Activated T-cell treated with anti-CD3 and anti-CD28 coated beads for 1 hour (primary cell): ENCODE measurements around the gene GCG.

Experiments used
- DNase-seq: peaks from one replicate; pipeline ENCODE4 v3.0.0-alpha.2; 2020; ENCODE audit warnings: low read depth

GCG gene

GRCh38 chr2:162149466-162149865, 2.6 kb downstream of the GCG start:
- no peak for DNase-seq

- no peak for DNase-seq
Observed at GRCh38 chr2:162148956-162149355, 3.1 kb downstream of the GCG start.

- DNase-seq = no peak
Observed at GRCh38 chr2:162143969-162144368, 8.1 kb downstream of the GCG start.

DNA sequence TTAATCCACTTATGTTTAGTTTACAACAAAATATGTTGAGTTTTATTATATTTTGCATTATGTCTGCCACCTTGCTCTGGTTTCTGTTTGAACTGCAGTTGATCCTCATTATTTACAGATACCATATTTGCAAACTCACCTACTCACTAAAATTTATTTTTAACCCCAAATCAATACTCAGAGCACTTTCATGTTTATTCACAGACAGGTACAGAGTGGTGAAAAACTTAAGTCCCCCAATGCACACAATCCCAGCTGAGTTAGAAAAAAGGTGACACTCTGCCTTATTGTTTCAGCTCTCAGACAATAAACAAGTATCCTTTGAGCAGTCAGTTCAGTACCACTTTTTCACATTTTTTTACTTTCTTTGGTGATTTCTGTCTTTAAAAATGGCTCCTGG, 13.7 kb downstream of the GCG start:
- DNase-seq = no peak

- no peak for DNase-seq
Observed at GRCh38 chr2:162127422-162127821, 24.6 kb downstream of the GCG start.

GRCh38 chr2:162126527-162126926, 25.5 kb downstream of the GCG start:
- DNase-seq = no peak

DNA sequence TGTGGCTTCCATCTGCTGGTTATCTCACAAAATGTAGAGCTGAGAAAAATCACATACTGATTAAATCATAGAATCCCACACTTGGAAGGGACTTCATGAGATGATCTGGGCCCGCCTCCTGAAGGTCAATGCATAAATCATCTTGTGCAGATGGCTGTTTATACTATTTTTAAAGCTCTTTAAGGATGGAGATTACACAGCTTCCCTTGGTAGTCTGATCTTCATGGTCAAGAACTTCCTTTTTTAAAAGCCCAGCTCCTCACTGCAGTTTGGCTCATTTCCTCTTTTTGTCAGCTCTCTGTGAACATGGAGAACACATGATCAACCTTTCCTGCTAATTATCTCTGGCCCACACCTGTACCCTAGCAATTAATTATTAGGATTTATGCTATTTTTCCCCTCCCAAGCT, 25.9 kb downstream of the GCG start:
- DNase-seq = no peak

GRCh38 chr2:162125138-162125537, 26.9 kb downstream of the GCG start:
- DNase-seq = no peak

DNA sequence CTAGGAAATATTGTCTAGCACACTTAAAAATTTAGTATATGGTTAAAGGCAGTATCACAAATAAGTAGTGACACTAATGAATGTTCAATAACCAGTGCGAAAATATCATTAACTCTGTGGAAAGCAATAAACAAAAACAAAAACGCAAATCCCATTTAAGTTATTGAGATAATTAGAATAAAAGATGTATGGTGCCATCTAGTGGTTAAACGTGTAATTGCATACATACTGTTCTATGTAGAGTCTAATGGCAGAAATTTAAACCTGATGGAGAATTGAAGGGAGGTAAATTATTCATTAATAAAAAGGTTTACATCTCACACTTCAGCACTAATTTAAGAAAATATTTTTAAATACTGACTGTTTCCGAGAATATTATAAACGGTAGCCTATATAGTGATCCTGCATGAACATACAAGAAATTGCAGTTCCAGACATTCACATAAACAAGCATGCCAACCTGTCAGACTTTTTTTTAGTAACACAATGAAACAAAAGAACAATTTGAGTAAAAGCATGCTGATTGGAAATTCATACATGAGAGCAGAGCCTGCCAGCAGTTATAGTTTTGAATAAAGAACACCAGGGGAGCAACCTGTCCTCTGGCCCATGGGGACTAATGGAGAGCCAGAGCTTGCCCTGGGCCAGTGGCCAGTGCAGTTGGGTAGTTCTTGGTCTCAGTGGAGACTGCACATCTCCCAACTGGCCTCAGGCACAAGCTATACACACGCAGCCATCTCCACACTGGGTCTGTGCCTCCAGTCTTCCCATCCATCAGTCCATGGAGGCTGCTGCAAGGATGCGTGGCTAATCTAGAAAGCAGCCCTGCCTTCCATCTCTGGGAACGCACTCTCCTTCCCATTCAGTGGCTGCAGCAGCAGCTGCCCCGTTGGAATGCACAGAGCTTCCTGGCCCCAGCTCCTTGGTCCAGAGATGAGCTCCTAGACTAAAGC, 28.0 kb downstream of the GCG start:
- DNase-seq = no peak

DNA sequence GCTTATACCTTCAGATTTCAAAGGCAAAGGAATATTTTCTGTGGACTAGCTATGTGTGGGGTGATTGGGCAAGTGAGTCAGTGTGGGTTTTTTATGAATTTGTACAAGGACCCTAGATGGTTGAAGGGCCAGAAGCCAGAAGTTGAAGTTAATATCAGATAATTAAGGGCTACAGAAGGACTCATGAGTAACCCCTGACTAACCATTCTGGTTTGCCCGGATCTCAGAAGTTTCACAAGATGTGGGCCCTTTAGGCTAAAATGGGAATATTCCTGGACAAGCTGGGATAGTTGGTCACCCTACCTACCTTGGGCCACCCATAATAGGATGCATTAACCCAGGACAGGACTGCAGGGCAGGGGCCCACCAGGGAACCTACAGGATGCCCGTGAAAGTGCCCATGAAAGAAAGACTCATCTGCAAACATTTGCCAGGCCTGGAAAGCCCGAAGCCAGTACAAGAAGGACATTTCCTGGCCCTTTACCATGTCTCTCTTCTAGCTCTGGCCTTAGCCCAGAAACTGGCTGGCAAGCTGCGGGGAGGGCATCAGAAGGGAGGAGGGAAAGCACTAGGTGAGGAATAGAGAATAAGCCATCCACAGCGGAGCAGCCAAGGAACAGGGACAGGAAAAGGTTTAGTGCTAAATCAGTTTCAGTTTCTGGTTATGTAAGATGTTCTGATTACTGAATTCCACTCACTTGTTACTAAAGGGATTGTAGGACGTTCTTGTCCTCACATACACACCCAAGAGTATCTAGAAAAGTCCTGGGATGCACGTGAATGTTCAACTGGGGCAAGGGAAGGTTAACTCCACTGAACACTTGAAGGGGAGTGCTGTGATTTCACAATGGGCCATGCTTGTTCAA, 33.6 kb downstream of the GCG start:
- DNase-seq = no peak

DNA sequence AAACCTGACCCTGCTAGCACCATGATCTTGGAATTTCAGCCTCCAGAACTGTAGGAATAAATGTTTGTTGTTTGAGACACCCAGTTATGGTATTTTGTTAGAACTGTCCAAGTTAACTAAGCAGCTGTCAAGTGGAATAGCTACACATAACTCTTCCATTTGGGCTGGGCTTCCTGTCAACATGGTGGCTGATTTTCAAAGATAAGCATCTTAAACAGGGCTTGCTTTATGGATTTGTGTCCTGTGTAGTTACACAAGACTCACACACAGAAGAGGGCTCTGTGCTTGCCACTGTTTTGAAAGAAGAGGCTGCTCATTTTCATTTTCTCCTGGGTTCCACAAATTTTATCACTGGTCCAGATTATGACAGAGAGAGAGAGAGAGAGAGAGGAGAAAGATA, 35.7 kb downstream of the GCG start:
- DNase-seq = no peak

GRCh38 chr2:162115076-162115475, 37.0 kb downstream of the GCG start:
- DNase-seq = no peak

GRCh38 chr2:162114271-162114670, 37.8 kb downstream of the GCG start:
- no peak for DNase-seq

GRCh38 chr2:162113776-162114168, 38.3 kb downstream of the GCG start:
- no peak for DNase-seq

DNA sequence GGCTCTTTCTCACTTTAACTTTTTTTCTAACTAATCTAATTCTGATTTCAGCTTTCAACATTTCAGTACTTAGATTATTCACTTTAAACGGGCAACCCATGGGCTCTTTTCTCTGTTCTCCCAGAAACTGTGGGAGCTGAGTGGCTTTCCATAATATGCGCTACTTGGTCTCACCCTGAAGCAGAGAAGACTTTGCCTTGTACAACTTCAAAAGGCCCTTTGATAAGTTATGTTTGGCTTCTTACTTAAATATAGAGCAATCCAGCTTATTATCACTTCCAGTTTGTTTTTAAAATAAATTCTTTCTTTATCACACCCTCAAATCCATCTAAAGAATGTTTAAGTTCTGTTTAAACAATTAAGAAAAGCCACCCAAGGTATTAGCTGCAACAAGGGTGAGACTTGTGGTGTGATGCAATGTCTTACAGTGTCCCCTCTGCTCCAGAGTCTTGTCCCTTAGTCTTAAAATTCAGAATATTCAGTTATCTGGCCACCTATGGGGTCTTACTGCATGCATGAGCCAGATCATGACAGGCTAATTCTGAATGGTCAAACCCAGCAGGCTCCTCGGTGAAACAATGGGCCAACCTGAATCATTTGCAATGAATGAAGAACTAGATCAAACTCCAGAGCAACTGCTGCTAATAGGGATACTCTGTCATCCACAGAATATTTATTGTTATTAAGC, 38.8 kb downstream of the GCG start:
- no peak for DNase-seq

GRCh38 chr2:162111958-162112850, 39.8 kb downstream of the GCG start:
- DNase-seq = no peak

- DNase-seq = no peak
Observed at GRCh38 chr2:162107361-162107901, 44.6 kb downstream of the GCG start.

DNA sequence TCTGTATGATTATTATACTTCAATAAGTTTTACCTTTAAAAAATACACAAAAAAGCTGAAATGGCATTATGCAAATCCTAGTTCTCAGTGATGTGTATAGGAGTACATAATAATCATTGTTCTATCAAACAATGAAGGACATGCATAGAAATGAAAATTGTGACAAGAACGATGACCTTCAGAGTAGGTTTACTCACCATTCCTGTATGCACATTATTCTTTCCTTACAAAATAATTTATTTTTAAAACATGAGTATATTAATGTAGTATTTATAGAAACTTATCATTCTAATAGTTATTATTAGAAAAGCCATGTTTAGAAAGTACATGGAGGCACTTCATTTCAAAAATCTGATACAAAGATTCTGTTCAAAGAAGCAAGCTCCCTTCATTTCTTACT, 45.3 kb downstream of the GCG start:
- DNase-seq = no peak

DNA sequence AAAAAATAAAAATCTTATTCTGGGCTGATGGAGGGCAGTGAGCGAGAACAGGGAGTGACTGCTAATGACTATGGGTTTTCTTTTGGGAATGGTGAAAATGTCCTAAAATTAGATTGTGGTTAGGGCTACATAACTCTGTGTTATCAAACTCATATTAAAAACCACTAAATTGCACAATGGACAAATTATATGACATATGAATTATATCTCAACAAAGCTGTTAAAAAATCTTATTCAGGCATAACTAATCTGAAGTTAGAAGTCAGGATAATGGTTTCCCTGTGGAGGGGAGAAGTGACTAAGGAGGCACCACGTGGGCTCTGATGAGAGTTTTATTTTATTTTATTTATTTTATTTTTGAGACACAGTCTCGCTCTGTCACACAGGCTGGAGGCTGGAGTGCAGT, 45.9 kb downstream of the GCG start:
- DNase-seq = no peak

- no peak for DNase-seq
Observed at GRCh38 chr2:162103443-162104009, 48.5 kb downstream of the GCG start.

- no peak for DNase-seq
Observed at GRCh38 chr2:162100579-162100978, 51.5 kb downstream of the GCG start.
